Hematopoietic multipotent progenitor cell treated with erythropoietin and hydrocortisone succinate and interleukin-3 and kit ligand, for 15 days (in vitro differentiated cells): Measurements from ENCODE around the gene DIRAS1.
"Not testable (repeated sequence)": the region's sequence is repeated elsewhere in the genome, so short reads cannot be mapped to it uniquely, and the experiment has no call there.

ENCODE experiments used
- DNase-seq: peaks from one replicate; pipeline ENCODE4 v3.0.0-alpha.2; 2015; ENCODE audit warnings: low spot score

Gene DIRAS1

GRCh38 chr19:2726904-2727639, 5.9 kb upstream of the DIRAS1 start:
- DNase-seq = no peak

- DNase-seq = no peak
Observed at GRCh38 chr19:2726160-2726855, 5.1 kb upstream of the DIRAS1 start.

- no peak for DNase-seq
Observed at GRCh38 chr19:2724148-2724557, 3.0 kb upstream of the DIRAS1 start.

- no peak for DNase-seq
Observed at GRCh38 chr19:2723747-2724146, 2.6 kb upstream of the DIRAS1 start.

GRCh38 chr19:2723345-2723715, 2.2 kb upstream of the DIRAS1 start:
- DNase-seq = no peak

GRCh38 chr19:2722541-2723344, 1.6 kb upstream of the DIRAS1 start:
- DNase-seq = no peak

GRCh38 chr19:2721570-2722540, 683 bp upstream of the DIRAS1 start:
- no peak for DNase-seq

GRCh38 chr19:2719920-2720776, 1.0 kb downstream of the DIRAS1 start:
- DNase-seq = no peak

GRCh38 chr19:2719232-2719735, 1.9 kb downstream of the DIRAS1 start:
- DNase-seq = no peak

GRCh38 chr19:2717638-2718541, 3.3 kb downstream of the DIRAS1 start:
- DNase-seq = no peak

GRCh38 chr19:2716722-2717637, 4.2 kb downstream of the DIRAS1 start:
- no peak for DNase-seq

- no peak for DNase-seq
Observed at GRCh38 chr19:2716275-2716650, 4.9 kb downstream of the DIRAS1 start.

- no peak for DNase-seq
Observed at GRCh38 chr19:2715470-2716274, 5.5 kb downstream of the DIRAS1 start.

- DNase-seq = no peak
Observed at GRCh38 chr19:2714531-2715269, 6.5 kb downstream of the DIRAS1 start.

- not testable (repeated sequence) for DNase-seq
Observed at GRCh38 chr19:2714102-2714501, 7.1 kb downstream of the DIRAS1 start.

GRCh38 chr19:2713170-2713569, 8.0 kb downstream of the DIRAS1 start:
- DNase-seq = not testable (repeated sequence)

GRCh38 chr19:2711875-2712205, 9.3 kb downstream of the DIRAS1 start:
- DNase-seq = no peak
